NCI-H146 treated with DMSO at 0.1 percent for 48 hours (cell line): ENCODE data around the gene RAB1A.

Source experiments
- DNase-seq: peaks from one replicate; lab custom pipeline; 2025; ENCODE audit not compliant: unreplicated experiment; lab: John Stamatoyannopoulos, UW

Gene RAB1A

DNA sequence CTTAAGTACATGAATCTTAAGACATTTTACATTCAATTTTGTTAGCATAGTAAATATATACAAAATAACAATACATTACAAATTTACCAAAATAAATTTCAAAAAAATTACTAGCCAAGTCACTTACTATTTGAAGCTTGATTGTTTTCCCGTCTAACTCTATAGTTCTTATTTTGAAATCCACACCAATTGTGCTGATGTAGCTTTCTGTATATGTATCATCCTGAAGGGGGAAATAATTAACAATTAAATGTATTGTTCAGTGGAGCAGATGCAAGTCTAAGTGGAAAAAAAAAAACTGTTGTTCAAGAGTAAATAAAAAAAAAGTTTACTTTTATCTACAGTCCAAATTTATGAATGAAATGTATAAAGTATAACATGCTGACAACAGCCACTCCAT lies 32.1 kb downstream of the RAB1A start:
- DNase-seq, result no peak

DNA sequence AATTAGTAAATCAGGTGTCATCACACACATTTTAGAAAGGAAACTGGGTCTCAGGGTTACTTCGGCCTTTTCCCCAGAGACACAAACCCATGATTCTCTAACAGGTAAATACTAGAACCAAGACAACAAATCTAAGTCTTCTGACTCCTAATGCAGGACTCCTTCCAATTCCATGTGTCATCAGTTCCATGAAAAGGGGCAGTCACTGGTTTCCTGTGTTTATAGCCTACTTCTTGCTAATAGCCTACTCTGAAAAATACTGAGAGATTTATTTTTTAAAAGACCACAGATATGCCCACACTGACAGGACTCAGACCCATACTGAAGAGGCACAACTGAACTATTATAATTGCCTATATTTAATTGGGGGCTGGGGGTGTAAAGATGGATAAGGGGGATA lies 33.0 kb downstream of the RAB1A start:
- no peak for DNase-seq

DNA sequence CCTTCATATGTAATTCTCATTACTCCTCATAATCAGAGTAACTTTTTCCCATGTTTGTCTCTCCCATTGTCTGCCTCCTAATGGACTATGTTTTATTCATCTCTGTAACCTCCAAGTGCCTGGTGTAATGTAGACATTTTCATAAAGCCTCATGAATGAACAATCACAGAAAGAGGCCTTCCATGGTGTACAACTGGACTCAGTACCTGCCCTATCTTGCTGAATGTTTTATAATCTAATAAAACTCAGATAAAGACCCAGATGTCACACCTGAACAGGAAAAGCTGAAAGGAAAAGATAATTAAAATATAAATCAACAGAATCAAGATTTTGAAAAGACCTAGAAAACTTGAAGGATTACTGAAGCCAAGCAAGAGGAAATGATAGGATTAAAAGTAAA lies 36.7 kb downstream of the RAB1A start:
- no peak for DNase-seq

DNA sequence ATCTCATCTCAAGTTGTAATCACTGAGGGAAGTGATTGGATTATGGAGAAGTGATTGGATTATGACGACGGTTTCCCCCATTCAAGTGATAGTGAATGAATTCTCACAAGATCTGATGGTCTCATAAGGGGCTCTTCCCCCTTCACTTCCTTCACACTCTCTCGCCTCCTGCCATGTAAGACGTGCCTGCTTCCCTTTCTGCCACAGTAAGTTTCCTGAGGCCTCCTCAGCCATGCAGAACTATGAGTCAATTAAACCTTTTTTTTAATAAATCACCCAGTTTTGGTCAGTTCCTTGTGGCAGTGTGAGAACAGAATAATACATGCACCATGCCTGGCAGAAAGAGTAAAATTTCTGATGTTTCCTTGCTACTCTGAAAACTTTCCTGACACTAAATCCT lies 37.1 kb downstream of the RAB1A start:
- DNase-seq, result no peak

DNA sequence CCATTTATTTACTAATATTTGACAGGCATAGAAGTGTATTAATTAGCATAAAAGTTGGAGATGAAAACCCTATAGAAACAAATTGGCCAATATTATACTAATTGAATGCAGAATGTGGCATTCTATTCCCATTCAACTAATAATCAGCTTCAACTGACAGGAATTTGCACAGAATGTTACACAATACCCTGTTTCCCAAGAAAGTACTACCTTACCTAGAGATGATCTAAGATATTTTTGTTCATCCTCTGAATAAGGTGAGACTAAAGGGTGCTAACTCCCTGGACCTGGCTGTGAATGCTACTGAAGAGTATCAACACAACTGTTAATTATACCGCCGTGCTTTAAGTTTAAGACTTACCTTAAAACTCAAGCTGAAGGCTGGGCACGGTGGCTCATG lies 44.8 kb downstream of the RAB1A start:
- no peak for DNase-seq

DNA sequence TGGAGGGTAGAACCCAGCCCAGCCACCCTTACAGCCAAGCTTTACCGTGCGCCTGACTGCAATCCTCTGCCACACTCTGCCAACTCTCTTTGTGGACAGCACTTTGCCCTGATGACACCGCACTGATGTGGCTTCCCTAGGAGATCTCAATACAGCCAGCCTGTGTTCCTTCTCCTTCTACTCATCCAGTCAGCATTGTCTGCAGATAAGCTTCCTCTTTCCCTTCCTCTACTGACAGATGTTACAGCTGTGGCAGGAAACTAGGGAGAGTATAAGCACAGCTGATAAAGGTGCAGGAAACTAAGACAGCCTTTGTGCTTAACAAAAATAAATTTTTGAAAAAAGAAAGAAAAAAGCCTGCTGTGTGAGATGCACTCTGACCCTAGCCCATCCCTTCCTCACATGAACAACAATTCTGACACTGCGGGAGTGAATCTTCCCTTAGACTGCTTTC lies 48.6 kb downstream of the RAB1A start:
- no peak for DNase-seq

DNA sequence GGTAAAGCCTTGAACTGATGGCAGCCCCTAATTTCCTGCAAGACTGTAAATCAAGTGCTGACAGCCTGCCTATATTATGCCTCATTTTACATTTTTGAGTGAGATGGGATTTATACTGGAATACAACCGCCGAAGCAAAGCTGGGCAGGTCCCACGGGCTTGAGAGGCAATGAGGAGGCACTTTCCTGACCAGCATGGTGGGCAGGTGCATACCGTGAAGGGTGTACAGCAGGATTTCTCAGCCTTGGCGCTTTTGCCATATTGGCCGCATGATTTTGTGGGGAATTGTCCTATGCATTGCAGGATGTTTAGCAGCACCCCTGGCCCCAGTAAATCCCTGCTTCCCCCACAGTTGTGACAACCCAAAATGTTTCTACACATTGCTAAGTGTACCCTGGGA lies 50.9 kb downstream of the RAB1A start:
- no peak for DNase-seq

DNA sequence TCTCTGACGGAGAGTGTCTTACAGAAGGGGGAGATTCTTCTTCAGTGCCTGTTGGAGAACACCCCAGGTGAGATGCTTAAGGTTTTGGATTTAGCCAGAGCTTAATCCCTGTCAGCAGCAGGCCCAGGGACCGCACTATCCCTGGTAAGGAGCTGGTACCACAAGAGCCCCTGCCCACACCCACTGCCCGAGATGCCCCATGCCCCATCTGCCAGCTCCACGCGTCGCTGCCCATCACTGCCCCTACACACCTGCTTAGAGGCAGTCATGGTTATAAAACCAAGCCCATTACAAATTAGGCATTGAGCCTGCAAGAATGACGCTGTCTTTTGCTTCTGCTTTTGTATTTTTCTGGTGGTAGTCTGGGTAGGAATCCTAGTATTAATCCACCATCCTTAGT lies 52.0 kb downstream of the RAB1A start:
- no peak for DNase-seq

DNA sequence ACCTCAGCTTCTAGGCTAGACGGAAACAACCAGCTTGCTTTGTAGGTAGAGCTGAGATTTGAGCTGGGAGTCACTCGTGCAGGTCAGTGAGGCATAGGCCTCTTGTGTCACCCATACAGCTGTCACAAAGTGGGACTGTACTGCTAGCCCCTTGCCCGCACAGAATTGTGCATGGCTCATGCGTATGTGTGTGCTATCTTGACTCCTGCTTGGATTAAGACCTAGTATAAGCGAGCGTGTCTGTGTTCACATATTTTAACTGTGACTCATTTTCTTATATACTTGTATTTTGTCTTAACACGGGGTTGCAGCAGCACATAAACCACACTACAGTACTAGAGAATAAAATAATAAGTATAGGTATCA lies 53.6 kb downstream of the RAB1A start:
- no peak for DNase-seq

DNA sequence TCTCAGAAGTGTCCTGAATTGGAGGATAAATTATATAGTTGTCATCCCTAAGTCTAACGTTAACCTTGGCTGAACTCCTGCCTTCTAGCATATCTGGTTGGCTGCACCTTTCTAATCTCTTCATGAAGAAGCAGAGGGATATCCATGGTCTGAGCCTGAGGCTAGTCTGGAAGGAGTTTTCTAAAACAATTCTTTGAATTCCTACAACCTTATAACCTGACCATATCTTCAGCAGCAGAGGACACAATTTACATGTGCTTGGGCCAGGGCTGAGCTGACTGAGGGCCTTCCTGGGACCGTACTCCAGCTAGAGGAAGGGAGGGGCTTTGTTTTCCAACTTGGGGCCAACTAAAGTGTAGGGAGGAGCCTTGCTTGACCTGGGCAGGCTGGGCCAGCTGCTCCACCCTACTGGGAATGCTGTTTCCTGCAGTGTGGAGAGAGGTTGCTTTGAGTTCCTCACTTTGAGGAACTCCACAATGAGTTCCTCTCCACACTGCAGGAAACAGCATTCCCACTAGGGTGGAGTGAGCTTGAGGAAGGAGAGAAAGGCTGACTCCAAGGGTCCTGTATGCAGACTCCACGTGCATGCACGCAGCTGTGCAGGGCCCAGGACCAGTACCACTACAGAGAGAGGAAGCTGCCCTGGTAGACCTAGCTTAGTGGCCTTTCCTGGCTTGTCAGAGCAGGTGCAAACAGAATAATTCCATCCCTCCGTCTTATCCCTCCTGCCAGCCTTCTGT lies 54.1 kb downstream of the RAB1A start:
- no peak for DNase-seq

DNA sequence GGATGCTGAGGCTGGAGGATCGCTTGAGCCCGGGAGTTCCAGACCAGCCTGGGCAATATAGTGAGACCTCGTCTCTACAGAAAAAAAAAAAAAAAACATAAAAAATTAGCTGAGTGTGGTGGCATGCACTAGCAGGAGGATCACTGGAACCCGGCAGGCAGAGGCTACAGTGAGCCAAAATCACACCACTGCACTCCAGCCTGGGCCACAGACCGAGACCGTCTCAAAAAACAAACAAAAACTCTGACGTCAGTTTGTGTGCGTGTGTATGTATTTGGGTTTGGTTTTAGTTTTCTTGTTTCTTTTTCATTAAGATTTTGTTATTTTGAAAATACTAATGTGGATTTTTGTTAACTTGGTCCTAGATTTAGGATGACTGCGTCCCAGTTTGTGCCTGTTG lies 54.7 kb downstream of the RAB1A start:
- DNase-seq, result no peak

DNA sequence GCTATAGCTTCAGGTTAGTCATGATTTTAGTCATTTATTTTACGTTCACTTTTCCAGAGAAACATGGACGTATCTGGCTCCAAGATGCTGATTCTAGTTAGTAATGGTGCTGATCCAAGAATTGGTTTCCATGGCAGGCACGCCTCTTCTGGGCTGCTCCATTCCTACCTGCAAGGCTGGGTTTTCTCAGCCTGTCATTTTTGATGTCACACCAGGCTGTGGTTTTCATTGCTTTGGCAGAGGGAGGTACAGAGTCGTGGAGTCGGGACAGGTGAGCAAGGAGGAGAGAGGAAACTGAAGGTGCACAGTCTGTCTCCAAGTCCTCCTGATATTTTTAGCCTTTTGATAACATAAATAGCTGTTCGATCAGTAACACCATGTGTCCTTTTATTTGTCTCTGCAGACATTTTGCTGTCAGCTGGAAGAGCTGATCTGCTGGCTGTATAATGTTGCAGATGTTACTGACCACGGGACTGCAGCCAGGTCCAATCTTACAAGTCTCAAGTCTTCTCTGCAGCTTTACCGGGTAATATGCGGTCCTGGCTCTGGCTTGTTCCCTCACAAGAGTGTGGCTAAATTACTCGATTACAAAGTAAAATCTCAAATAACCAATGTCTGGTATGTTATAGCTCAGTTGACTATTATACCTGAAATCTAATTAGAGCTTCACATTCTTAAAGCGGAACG lies 55.9 kb downstream of the RAB1A start:
- no peak for DNase-seq

DNA sequence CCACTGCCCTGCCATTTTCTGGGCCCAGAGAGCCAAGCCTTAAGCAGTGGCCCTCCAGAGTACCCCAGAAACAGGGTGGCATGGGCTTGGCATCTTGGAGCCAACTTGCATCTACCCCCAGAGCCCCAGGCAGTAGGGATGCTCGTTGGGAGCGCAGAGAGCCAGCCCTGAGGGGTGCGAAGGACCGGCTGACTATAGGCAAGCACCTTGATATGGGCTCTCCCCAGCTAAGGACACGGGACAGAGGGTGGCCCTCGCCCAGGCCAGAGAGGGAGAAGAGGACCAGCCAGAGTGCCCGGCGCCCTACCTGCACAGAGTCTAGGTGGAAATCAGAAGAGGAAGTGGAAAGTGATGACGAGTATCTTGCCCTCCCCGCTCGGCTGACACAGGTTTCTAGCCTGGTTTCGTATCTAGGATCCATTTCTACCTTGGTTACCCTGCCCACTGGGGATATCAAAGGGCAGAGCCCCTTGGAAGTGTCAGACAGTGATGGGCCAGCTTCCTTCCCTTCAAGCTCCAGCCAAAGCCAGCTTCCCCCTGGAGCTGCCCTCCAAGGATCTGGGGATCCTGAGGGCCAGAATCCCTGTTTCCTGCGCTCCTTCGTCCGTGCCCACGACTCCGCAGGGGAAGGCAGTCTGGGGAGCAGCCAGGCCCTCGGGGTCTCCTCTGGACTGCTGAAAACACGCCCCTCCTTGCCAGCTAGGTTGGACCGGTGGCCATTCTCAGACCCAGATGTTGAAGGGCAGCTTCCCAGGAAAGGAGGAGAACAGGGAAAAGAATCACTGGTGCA lies 57.5 kb downstream of the RAB1A start:
- DNase-seq, result no peak

DNA sequence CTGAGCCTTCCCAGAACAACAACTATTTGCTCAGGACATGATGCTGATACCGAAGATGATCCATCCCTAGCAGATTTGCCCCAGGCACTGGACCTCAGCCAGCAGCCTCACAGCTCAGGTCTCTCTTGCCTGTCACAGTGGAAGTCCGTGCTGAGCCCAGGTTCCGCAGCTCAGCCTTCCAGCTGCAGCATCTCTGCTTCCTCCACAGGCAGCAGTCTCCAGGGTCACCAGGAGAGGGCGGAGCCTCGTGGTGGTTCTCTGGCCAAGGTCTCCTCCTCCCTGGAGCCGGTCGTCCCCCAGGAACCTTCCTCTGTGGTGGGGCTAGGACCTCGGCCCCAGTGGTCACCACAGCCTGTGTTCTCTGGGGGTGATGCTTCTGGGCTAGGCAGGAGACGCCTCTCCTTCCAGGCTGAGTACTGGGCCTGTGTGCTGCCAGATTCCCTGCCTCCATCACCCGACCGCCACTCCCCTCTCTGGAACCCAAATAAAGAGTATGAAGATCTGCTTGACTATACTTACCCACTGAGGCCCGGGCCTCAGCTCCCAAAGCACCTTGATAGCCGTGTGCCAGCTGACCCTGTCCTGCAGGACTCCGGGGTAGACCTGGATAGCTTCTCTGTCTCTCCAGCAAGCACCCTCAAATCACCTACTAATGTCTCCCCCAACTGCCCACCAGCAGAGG lies 58.3 kb downstream of the RAB1A start:
- DNase-seq, result no peak

DNA sequence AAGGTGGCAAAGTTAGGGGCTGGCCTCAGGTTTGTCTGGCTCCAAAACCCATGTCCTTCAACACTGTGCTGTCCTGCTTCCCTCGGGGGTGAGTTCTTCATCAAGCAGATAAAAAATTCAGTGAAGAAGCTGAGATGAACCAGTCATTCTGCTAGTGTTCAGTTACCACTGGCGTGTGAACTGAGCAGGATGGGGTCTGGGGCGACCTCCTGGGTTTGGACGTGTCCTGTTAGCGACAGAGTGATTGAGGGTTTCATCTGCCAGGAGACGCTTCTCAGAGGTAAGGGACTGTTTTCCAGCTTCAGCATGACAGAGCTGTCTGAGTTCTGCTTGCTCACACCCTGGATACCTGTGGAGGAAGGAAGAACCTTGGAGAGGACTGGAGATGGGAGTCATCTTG lies 59.0 kb downstream of the RAB1A start:
- DNase-seq, result no peak

DNA sequence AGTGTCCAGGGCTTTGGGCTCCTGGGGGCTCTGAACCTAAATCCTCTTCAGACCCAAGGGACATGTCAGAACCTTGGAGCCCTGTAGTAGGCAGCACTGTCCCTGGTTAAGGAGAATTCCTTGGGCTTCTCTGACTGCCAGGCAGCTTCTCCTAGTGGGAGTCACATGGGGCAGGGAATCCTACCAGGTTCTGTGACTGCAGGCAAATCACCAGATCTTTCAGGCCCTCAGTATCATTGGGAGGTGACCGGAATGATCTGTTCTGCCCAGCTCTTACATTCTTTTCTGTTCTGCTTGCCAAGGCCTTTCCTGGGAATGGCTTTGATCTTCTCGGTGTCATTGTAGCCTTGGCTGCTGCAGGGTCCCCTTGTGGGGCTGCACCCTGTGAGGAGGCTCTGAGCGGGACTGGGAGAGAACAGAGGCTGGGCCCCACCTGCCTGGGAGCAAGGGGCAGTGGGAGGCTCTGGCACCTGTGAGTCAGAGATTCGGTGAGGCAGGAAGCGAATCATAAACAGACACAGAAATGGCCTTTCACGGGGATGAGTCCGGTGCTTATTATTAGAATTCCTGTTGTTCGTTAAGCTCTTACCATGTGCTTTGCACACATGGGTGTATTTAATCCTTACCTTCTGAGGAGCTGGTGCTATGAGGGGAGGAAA lies 59.6 kb downstream of the RAB1A start:
- no peak for DNase-seq

DNA sequence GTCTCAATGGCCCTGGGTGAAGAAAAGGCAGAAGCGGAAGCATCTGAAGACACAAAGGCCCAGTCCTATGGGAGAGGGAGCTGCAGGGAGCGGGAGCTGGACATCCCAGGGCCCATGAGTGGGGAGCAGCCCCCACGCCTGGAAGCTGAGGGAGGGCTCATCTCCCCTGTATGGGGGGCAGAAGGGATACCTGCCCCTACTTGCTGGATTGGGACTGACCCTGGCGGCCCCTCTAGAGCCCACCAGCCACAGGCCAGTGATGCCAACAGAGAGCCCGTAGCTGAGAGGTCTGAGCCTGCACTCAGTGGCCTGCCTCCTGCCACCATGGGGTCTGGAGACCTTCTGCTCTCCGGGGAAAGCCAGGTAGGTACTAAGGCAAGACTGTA lies 60.5 kb downstream of the RAB1A start:
- no peak for DNase-seq

DNA sequence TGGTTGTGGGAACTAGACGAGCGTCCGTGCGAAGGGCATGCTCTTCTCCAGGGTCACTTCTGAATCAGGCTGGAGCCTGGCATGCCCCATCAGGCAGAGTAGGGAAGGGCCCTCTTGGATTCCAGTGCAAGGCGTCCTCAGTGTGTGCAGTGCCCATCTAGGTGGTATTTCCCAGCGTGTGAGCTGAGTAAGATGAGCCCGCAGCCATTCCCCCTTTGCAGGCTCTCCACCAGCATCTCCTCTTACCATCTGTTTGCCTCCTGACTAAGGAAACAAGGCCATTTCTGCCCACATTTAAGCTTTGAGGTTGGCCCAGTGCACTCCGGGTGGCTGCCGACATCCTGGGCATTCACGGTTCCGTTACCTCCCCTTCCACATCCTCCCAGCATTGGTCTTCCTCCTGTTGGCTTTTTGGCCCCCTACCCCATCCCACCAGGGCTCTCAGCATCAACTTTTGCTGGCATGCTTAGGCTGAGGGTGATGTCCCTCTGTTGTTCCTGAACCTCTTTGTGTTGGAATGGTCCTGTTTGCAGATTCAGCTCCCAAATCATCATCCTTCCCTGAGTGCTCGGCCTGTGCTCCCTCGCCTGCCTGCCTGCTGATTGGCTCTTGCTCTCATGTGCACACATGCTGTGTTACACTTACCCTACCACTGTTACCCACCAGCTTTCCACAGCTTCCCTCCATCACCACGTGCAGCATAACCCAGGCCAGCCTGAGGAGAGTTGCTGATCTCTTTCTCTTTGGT lies 61.9 kb downstream of the RAB1A start:
- DNase-seq, result no peak

DNA sequence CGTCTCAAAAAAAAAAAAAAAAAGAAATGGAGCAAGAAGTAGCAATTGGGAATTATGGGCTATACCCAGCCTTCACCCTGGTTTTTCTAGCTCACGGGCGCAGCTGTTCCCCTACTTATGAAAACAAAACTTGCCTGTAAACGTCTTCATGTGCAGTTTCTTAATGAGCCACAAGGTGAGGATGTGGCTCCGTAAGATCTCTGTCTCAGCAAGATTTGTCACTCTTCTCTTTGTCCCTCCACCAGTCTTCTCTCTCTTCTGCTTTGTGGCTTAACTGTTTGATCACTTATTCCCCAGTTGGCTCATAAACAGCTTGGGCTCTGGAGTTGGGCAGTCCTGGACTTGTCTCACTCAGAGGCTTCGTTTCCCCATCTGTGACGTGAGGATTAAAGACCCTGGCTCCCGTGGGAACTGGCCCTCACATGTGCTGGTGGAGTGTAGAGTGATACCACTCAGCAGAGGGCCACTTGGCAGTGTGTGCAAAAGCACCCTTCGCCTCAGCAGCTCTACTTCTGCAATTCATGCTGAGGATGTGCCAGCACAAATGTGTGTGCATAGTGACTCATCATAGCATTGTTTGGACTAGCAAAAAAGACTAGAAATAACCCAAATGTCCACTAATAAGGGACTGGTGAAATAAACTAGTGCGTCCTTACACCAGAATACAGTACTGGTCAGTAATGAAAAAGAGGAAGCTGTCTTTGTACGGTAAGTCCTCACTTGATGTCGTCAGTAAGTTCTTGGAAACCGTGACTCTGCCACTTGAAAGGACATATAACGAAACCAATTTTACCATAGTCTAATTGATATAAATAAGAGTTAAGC lies 65.0 kb downstream of the RAB1A start:
- DNase-seq, result no peak
